BLaER1 treated with 17β-estradiol and CSF1 and Interleukin-3, amounts not matched to agents 10 nM and 100 nM (cell line): Measurements from ENCODE around the gene SPSB3.
A peak's percentile ranks its signal among the peaks of the same experiment; 100 is the strongest.

Experiments
- H3K27ac ChIP-seq, 11 experiments: shearing (Covaris generic); formaldehyde crosslinking; 2 replicates each; pipeline ENCODE4 v1.8.1; 2022
- H3K27me3 ChIP-seq, 11 experiments: shearing (Covaris generic); formaldehyde crosslinking; 2 replicates each; pipeline ENCODE4 v1.8.1; 2022
- H3K36me3 ChIP-seq, 11 experiments: shearing (Covaris generic); formaldehyde crosslinking; 2 replicates each; pipeline ENCODE4 v1.8.1; 2022
- H3K4me1 ChIP-seq, 10 experiments: shearing (Covaris generic); formaldehyde crosslinking; 2 replicates each; pipeline ENCODE4 v1.8.1; 2022
- H3K4me2 ChIP-seq, 11 experiments: shearing (Covaris generic); formaldehyde crosslinking; 2 replicates each; pipeline ENCODE4 v1.8.1; 2022
- H3K4me3 ChIP-seq, 10 experiments: shearing (Covaris generic); formaldehyde crosslinking; 2 replicates each; pipeline ENCODE4 v1.8.1; 2022
- H3K9ac ChIP-seq, 11 experiments: shearing (Covaris generic); formaldehyde crosslinking; 2 replicates each; pipeline ENCODE4 v1.8.1; 2022
- H3K9me3 ChIP-seq, 11 experiments: shearing (Covaris generic); formaldehyde crosslinking; replicated peaks in 1 of 11; 2 replicates each; pipeline ENCODE4 v1.8.1; 2022
- H4K20me1 ChIP-seq, 11 experiments: shearing (Covaris generic); formaldehyde crosslinking; 2 replicates each; pipeline ENCODE4 v1.8.1; 2022
- Cebpa-rat ChIP-seq, 11 experiments: shearing (Covaris generic); IDR thresholded peaks; 2 replicates each; pipeline ENCODE4 v1.8.1; 2022

The SPSB3 gene

DNA sequence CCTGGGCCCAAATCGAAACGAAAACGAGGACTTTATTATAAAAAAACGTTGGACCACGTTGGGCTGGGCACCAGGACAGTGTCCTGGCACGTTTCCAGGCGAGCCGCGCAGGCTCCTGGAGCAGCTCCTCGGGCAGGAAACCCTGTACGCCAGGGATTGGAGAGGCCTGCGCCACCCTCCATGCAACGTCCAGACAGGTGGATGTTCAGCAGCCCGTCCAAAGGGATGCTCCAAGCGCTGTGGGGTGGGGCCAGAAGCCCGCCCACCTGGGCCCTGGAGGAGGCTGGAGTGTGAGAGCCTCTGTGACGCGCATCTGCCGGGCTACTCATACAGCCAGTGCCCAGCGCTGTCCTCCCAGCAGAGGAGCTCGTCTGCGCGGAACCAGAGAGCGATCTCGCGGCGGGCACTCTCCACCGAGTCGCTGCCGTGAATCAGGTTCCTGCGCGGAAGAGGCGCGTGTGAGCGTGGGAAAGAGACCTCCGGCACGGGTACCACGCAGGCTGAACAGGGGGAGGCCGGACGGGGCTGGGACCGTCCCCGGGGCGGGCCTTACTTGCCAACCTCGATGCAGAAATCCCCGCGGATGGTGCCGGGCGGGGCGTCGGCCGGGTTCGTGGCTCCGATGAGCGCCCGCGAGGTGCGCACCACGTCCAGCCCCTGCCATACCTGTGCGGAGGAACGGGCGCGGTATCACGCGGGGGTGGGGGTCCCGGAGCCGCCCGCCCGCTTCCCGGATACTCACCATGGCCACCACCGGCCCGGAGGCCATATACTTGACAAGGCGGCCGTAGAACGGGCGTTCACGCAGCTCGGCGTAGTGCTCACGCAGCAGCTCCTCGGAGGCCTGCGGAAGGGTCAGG, 11.8 kb downstream of the SPSB3 start:
- Histone ChIP-seq H3K9ac (peak overlapping the region; percentile 92 to 98 (median 96)), H3K27ac (peak overlapping the region; percentile 32 to 96 (median 94); a peak in 18 of 22 replicates), H3K27me3 (no peaks in the 10 kb centered on the region), H4K20me1 (peaks cover 25 to 75% (median 48%) of the 10 kb centered on the region in 11 experiments; a peak in 21 of 22 replicates), H3K4me2 (peak overlapping the region; percentile 95 to 100 (median 99)), H3K4me1 (peaks cover 24 to 32% (median 28%) of the 10 kb centered on the region in 10 experiments), H3K9me3 (no peaks in the 10 kb centered on the region), H3K4me3 (peak overlapping the region; percentile 82 to 97 (median 94)), H3K36me3 (peaks cover 37 to 63% (median 56%) of the 10 kb centered on the region in 11 experiments)
- TF ChIP-seq Cebpa-rat (IDR thresholded peaks at IDR 0.05) = no peak

GRCh38 chr16:1769402-1770300, 12.7 kb downstream of the SPSB3 start:
- H3K27me3 ChIP-seq = no peaks in the 10 kb centered on the region
- peak overlapping the region in 10 of 11 experiments; percentile 95 to 100 (median 99); a peak in 17 of 22 replicates for H3K4me2 ChIP-seq
- peak overlapping the region in 2 of 10 experiments; percentile 89 to 97; a peak in 1 of 20 replicates for H3K4me3 ChIP-seq
- H4K20me1 ChIP-seq = peaks cover 16 to 75% (median 43%) of the 10 kb centered on the region in 11 experiments; a peak in 21 of 22 replicates
- H3K36me3 ChIP-seq = peaks cover 39 to 63% (median 59%) of the 10 kb centered on the region in 11 experiments
- H3K9ac ChIP-seq = peak overlapping the region in 5 of 11 experiments; percentile 5 to 98 (median 95); a peak in 4 of 22 replicates
- no peak for TF ChIP-seq Cebpa-rat (IDR thresholded peaks at IDR 0.05)
- no peak overlapping the region for H3K27ac ChIP-seq
- H3K4me1 ChIP-seq = peaks cover 17 to 23% (median 19%) of the 10 kb centered on the region in 10 experiments
- no peaks in the 10 kb centered on the region for H3K9me3 ChIP-seq

DNA sequence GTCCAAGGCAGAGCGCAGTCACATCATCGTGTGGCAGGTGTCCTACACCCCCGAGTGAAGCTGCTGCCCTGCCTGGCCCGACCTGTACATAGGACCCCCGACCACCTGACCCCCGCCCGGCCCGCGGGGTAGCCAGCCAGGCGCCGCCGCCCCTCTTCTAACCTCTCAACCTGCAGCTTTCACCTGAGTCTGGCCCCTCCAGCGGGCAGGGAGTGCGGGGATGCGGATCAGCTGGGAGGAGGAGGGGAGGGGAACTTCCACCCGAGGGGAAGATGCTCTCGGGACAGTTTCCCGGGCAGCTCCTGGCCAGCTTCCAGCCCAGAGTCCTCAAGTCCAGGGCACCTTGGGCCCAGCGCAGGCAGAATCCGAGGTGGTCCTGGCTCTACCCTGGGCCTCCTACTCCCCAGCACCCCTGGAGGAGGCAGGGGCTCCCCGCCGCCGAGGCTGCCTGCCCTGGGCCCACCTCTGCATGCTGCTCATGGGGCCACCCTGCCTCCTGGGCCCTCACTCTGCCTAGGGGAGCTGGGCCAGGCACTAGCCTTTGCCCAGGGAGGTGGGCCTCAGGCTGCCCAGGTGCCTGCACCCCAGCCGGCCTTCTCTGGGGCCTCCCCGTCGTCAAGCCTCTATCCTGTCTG, 13.5 kb downstream of the SPSB3 start:
- Histone ChIP-seq H3K36me3 (peaks cover 46 to 70% (median 66%) of the 10 kb centered on the region in 11 experiments), H3K4me3 (no peak overlapping the region), H3K9ac (peak overlapping the region in 2 of 11 experiments; percentile 5 to 33; a peak in 2 of 22 replicates), H3K9me3 (no peaks in the 10 kb centered on the region), H3K4me2 (no peak overlapping the region), H3K27ac (no peak overlapping the region), H3K4me1 (peaks cover 9 to 19% (median 14%) of the 10 kb centered on the region in 10 experiments), H4K20me1 (peaks cover 9 to 75% (median 37%) of the 10 kb centered on the region in 11 experiments; a peak in 21 of 22 replicates), H3K27me3 (no peaks in the 10 kb centered on the region)
- TF ChIP-seq Cebpa-rat (IDR thresholded peaks at IDR 0.05) = no peak

DNA sequence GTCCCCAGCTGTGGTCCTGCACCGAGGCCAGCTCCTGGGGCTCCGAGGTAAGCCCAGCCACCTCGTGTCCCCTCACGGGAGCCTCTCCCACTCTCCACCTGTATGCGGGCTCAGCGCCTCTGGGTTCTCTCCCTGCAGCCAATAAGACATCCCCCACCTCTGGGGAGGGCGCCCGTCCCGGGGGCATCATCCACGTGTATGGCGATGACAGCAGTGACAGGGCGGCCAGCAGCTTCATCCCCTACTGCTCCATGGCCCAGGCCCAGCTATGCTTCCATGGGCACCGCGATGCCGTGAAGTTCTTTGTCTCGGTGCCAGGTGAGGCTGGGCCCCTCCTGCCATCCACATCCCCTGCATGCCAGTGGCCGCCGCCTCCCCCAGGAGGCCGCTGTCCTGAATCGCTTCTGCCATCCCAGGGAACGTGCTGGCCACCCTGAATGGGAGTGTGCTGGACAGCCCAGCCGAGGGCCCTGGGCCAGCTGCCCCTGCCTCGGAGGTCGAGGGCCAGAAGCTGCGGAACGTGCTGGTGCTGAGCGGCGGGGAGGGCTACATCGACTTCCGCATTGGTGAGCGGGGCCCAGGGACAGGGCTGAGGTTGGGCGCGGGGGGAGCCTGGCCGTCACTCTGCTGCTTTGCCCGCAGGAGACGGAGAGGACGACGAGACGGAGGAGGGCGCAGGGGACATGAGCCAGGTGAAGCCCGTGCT, 14.2 kb downstream of the SPSB3 start:
- Histone ChIP-seq H3K9me3 (no peaks in the 10 kb centered on the region), H3K9ac (no peak overlapping the region), H3K36me3 (peaks cover 47 to 73% (median 67%) of the 10 kb centered on the region in 11 experiments), H3K4me2 (no peak overlapping the region), H3K4me1 (peaks cover 11 to 24% (median 16%) of the 10 kb centered on the region in 10 experiments), H3K27me3 (no peaks in the 10 kb centered on the region), H3K27ac (no peak overlapping the region), H3K4me3 (no peak overlapping the region), H4K20me1 (peaks cover 11 to 77% (median 38%) of the 10 kb centered on the region in 11 experiments; a peak in 21 of 22 replicates)
- TF ChIP-seq Cebpa-rat (IDR thresholded peaks at IDR 0.05) = no peak

DNA sequence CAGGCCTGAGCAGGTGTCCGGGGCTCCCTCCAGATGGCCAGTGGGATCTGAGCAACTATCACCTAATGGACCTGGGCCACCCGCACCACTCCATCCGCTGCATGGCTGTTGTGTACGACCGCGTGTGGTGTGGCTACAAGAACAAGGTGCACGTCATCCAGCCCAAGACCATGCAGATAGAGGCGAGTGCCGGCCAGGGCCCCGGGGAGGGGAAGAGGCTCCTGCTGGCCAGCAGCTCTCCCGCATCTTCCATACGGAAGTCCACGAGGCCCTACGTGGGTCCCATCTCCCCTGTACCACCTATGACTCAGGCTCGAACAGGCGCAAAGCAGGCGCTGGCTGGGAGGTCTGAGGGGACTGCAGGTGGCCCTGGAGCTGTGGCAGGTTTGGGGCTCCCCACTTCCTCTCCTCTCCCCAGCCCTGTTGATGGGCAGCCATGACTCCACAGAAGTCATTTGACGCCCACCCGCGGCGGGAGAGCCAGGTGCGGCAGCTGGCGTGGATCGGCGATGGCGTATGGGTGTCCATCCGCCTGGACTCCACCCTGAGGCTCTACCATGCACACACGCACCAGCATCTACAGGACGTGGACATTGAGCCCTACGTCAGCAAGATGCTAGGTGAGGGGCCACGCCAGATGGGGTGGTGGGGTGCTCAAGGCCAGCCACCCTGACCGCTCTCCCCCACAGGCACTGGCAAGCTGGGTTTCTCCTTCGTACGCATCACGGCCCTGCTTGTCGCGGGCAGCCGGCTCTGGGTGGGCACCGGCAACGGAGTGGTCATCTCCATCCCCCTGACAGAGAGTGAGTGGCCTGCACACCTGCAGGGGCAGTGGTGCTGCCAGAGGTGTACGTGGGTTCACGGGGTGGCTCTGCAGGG, 15.0 kb downstream of the SPSB3 start:
- H3K9ac ChIP-seq = no peak overlapping the region
- H3K4me3 ChIP-seq = no peak overlapping the region
- peaks cover 17 to 32% (median 25%) of the 10 kb centered on the region in 10 experiments for H3K4me1 ChIP-seq
- H4K20me1 ChIP-seq = peaks cover 19 to 85% (median 47%) of the 10 kb centered on the region in 11 experiments; a peak in 21 of 22 replicates
- no peak overlapping the region for H3K27ac ChIP-seq
- H3K9me3 ChIP-seq = no peaks in the 10 kb centered on the region
- peaks cover 0 to under 1% (median 0%) of the 10 kb centered on the region in 11 experiments; a peak in 1 of 22 replicates for H3K27me3 ChIP-seq
- TF ChIP-seq Cebpa-rat (IDR thresholded peaks at IDR 0.05) = no peak
- H3K4me2 ChIP-seq = no peak overlapping the region
- H3K36me3 ChIP-seq = peaks cover 47 to 76% (median 70%) of the 10 kb centered on the region in 11 experiments

GRCh38 chr16:1766701-1767100, 15.7 kb downstream of the SPSB3 start:
- no peak overlapping the region for H3K4me3 ChIP-seq

GRCh38 chr16:1766231-1766630, 16.1 kb downstream of the SPSB3 start:
- Histone ChIP-seq H3K27me3 (peaks cover 0 to 6% (median 0%) of the 10 kb centered on the region in 11 experiments; a peak in 1 of 22 replicates), H3K4me1 (peaks cover 22 to 43% (median 35%) of the 10 kb centered on the region in 10 experiments)
- no peak for TF ChIP-seq Cebpa-rat (IDR thresholded peaks at IDR 0.05)

More at GRCh38 chr16:1766701-1767100, 15.7 kb downstream of the SPSB3 start:
- TF ChIP-seq Cebpa-rat (IDR thresholded peaks at IDR 0.05) = no peak
- Histone ChIP-seq H3K4me1 (peaks cover 22 to 39% (median 31%) of the 10 kb centered on the region in 10 experiments), H3K27me3 (peaks cover 0 to 6% (median 0%) of the 10 kb centered on the region in 11 experiments; a peak in 1 of 22 replicates), H3K4me2 (no peak overlapping the region), H3K27ac (no peak overlapping the region), H3K36me3 (peaks cover 47 to 81% (median 70%) of the 10 kb centered on the region in 11 experiments), H4K20me1 (peaks cover 25 to 92% (median 53%) of the 10 kb centered on the region in 11 experiments; a peak in 21 of 22 replicates), H3K9ac (no peak overlapping the region), H3K9me3 (no peaks in the 10 kb centered on the region)

More at GRCh38 chr16:1766231-1766630, 16.1 kb downstream of the SPSB3 start:
- H3K4me2 ChIP-seq = no peak overlapping the region
- H3K27ac ChIP-seq = no peak overlapping the region
- H3K9ac ChIP-seq = no peak overlapping the region
- H3K9me3 ChIP-seq = no peaks in the 10 kb centered on the region
- peaks cover 47 to 83% (median 71%) of the 10 kb centered on the region in 11 experiments for H3K36me3 ChIP-seq
- H3K4me3 ChIP-seq = no peak overlapping the region
- peaks cover 25 to 97% (median 57%) of the 10 kb centered on the region in 11 experiments; a peak in 21 of 22 replicates for H4K20me1 ChIP-seq
